NCI-H2196 treated with DMSO at 0.1 percent for 48 hours (cell line): Measurements from ENCODE around the gene CYSTM1.

Experiments used
- DNase-seq: peaks from one replicate; lab custom pipeline; 2025; ENCODE audit not compliant: unreplicated experiment; lab: John Stamatoyannopoulos, UW

Gene CYSTM1

GRCh38 chr5:140252470-140253126 lies 77.6 kb downstream of the CYSTM1 start:
- no peak for DNase-seq

- DNase-seq: no peak
Measured at GRCh38 chr5:140253985-140254384, 79.0 kb downstream of the CYSTM1 start.

GRCh38 chr5:140255460-140256157 lies 80.6 kb downstream of the CYSTM1 start:
- no peak for DNase-seq

GRCh38 chr5:140256726-140257125 lies 81.7 kb downstream of the CYSTM1 start:
- DNase-seq: no peak

- DNase-seq: no peak
Measured at GRCh38 chr5:140258016-140258415, 83.0 kb downstream of the CYSTM1 start.

- DNase-seq: no peak
Measured at GRCh38 chr5:140258873-140259272, 83.9 kb downstream of the CYSTM1 start.

- DNase-seq: no peak
Measured at GRCh38 chr5:140259500-140259899, 84.5 kb downstream of the CYSTM1 start.

- DNase-seq: no peak
Measured at GRCh38 chr5:140260089-140260656, 85.2 kb downstream of the CYSTM1 start.

GRCh38 chr5:140261403-140262171 lies 86.6 kb downstream of the CYSTM1 start:
- peak; percentile 92 for DNase-seq

GRCh38 chr5:140262221-140262620 lies 87.2 kb downstream of the CYSTM1 start:
- peak; percentile 62 for DNase-seq

- DNase-seq: peak; percentile 64
Measured at GRCh38 chr5:140262839-140263238, 87.9 kb downstream of the CYSTM1 start.

- no peak for DNase-seq
Measured at GRCh38 chr5:140265845-140266244, 90.9 kb downstream of the CYSTM1 start.

- DNase-seq: no peak
Measured at GRCh38 chr5:140266471-140267200, 91.6 kb downstream of the CYSTM1 start.

- DNase-seq: no peak
Measured at GRCh38 chr5:140267201-140267540, 92.2 kb downstream of the CYSTM1 start.

GRCh38 chr5:140267559-140268018 lies 92.6 kb downstream of the CYSTM1 start:
- no peak for DNase-seq

GRCh38 chr5:140270008-140270407 lies 95.0 kb downstream of the CYSTM1 start:
- no peak for DNase-seq

GRCh38 chr5:140273401-140273877 lies 98.5 kb downstream of the CYSTM1 start:
- DNase-seq: no peak

- DNase-seq: no peak
Measured at GRCh38 chr5:140275837-140276236, 100.8 kb downstream of the CYSTM1 start.

- no peak for DNase-seq
Measured at GRCh38 chr5:140282266-140282665, 107.3 kb downstream of the CYSTM1 start.

- no peak for DNase-seq
Measured at GRCh38 chr5:140284013-140284412, 109.0 kb downstream of the CYSTM1 start.

- DNase-seq: no peak
Measured at GRCh38 chr5:140286424-140286823, 111.4 kb downstream of the CYSTM1 start.
